HG02763 (cell line): Measurements from ENCODE around the gene MRPL30.
"Not testable (repeated sequence)": the region's sequence is repeated elsewhere in the genome, so short reads cannot be mapped to it uniquely, and the experiment has no call there.

ENCODE experiments used
- ATAC-seq: cut with Tn5 transposase; IDR thresholded peaks from one replicate; pipeline ENCODE4 v1.9.1; 2021; ENCODE audit warnings: mild to moderate bottlenecking, moderate library complexity; ENCODE audit not compliant: unreplicated experiment

The MRPL30 gene

GRCh38 chr2:99183025-99183424 lies 2.0 kb downstream of the MRPL30 start:
- ATAC-seq: no peak

GRCh38 chr2:99184811-99185210 lies 3.8 kb downstream of the MRPL30 start:
- no peak for ATAC-seq

- ATAC-seq: no peak
Observed at GRCh38 chr2:99187011-99187410, 6.0 kb downstream of the MRPL30 start.

- no peak for ATAC-seq
Observed at GRCh38 chr2:99188357-99188756, 7.4 kb downstream of the MRPL30 start.

GRCh38 chr2:99190548-99190947 lies 9.6 kb downstream of the MRPL30 start:
- no peak for ATAC-seq

GRCh38 chr2:99192364-99192763 lies 11.4 kb downstream of the MRPL30 start:
- not testable (repeated sequence) for ATAC-seq

GRCh38 chr2:99198103-99198841 lies 17.3 kb downstream of the MRPL30 start:
- ATAC-seq: no peak

GRCh38 chr2:99200076-99200800 lies 19.3 kb downstream of the MRPL30 start:
- no peak for ATAC-seq

- ATAC-seq: no peak
Observed at GRCh38 chr2:99201959-99202678, 21.1 kb downstream of the MRPL30 start.

GRCh38 chr2:99205491-99205890 lies 24.5 kb downstream of the MRPL30 start:
- ATAC-seq: no peak

- no peak for ATAC-seq
Observed at GRCh38 chr2:99216096-99216495, 35.1 kb downstream of the MRPL30 start.

GRCh38 chr2:99217929-99218501 lies 37.0 kb downstream of the MRPL30 start:
- no peak for ATAC-seq

GRCh38 chr2:99233177-99233576 lies 52.2 kb downstream of the MRPL30 start:
- ATAC-seq: not testable (repeated sequence)

GRCh38 chr2:99238599-99238998 lies 57.6 kb downstream of the MRPL30 start:
- ATAC-seq: no peak

- ATAC-seq: no peak
Observed at GRCh38 chr2:99240431-99240830, 59.4 kb downstream of the MRPL30 start.

- ATAC-seq: no peak
Observed at GRCh38 chr2:99242151-99242550, 61.2 kb downstream of the MRPL30 start.
